ENCODE data around the gene FHOD1. TPM values are rescaled to one million over a fixed set of nuclear protein-coding genes. Genes with fewer than 3 reads are reported as not detected.

The FHOD1 gene
- total and polyA plus RNA-seq, 10 of the 15 experiments (the other 5 are each of a cell fraction or from before 2014, with no cell fraction given) = 8.9 to 65.7 (median 18.1) TPM

- ChIA-PET SMC1A (ENCODE audit: uncharacterized antibody, unreplicated experiment) (interaction anchor here (0.8 to 1.2 kb wide), 2 partner anchors 8 to 328 kb away, joined by 4 read pairs; no protein-coding TSS in a partner anchor), RAD21 (ENCODE audit: unreplicated experiment) (interaction anchor here (0.8 to 1.4 kb wide), 2 partner anchors 20 to 59 kb away, joined by 3 to 6 read pairs; no protein-coding TSS in a partner anchor), CTCF (interaction anchor here (0.6 to 2.8 kb wide), 6 partner anchors 17 to 219 kb away, joined by 3 to 17 read pairs (median 4); no protein-coding TSS in a partner anchor), POLR2A (interaction anchor here (0.6 kb wide), 1 partner anchor 58 kb away, joined by 3 read pairs; no protein-coding TSS in a partner anchor)
- no peak overlapping the region for H3K4me2 ChIP-seq (ENCODE audit: control insufficient read depth, insufficient read depth)
- H3K9ac ChIP-seq (ENCODE audit: control insufficient read depth, insufficient read depth, low read length) = no peak overlapping the region
- FAIRE-seq (no peak), ATAC-seq (no peak), DNase-seq (ENCODE audit: low read depth, low spot score) (no peak)
- no peaks in the 10 kb centered on the region for H3K27me3 ChIP-seq (replicated peaks in 1 of 2; ENCODE audit: control insufficient read depth in 2 of 2, insufficient read depth in 2 of 2, low read length in 1 of 2)
- H4K20me1 ChIP-seq (ENCODE audit: control insufficient read depth, insufficient read depth) = no peaks in the 10 kb centered on the region
- no peak overlapping the region for H3K27ac ChIP-seq (ENCODE audit: control insufficient read depth, insufficient read depth)
- 0 out of 2 replicates have a peak, but pooled peaks cover 2% of the 10 kb centered on the region for H3K79me2 ChIP-seq (ENCODE audit: control insufficient read depth, insufficient read depth, low read length)
- no peaks in the 10 kb centered on the region for H3K9me3 ChIP-seq (replicated peaks; ENCODE audit: control insufficient read depth, insufficient read depth, low read length)
- no TSS peak for BruUV-seq (replicated peaks)
- H2AFZ ChIP-seq (ENCODE audit: control insufficient read depth, low read depth, low read length) = no peak overlapping the region
- TF ChIP-seq TAF1 (IDR thresholded peaks at IDR 0.05; ENCODE audit: borderline replicate concordance, low read depth, low read length) (no peak), RFX5 (IDR thresholded peaks at IDR 0.05; ENCODE audit: low read depth, low read length) (no peak), BMI1 (IDR thresholded peaks at IDR 0.05; ENCODE audit: borderline replicate concordance) (no peak), IRF3 (IDR thresholded peaks at IDR 0.05) (no peak), ZSCAN29 (IDR thresholded peaks at IDR 0.05) (no peak), MYB (IDR thresholded peaks at IDR 0.05; ENCODE audit: borderline replicate concordance, low read depth, low read length) (no peak), RB1 (IDR thresholded peaks at IDR 0.05; ENCODE audit: borderline replicate concordance) (no peak), NRF1 (conservative IDR thresholded peaks at IDR 0.05; ENCODE audit: low read depth, low read length) (no peak), PML (IDR thresholded peaks at IDR 0.05; ENCODE audit: low read length) (no peak), SPI1 (IDR thresholded peaks at IDR 0.05; ENCODE audit: borderline replicate concordance, insufficient read depth, low read depth, low read length) (no peak), MYC (IDR thresholded peaks at IDR 0.05; ENCODE audit: insufficient read depth, insufficient read length, insufficient replicate concordance, low read length, severe bottlenecking) (no peak), PRDM15 (CRISPR knock-in tag; IDR thresholded peaks at IDR 0.05) (no peak), STAT3 (IDR thresholded peaks at IDR 0.05; ENCODE audit: low read depth, low read length) (no peak), CHD2 (IDR thresholded peaks at IDR 0.05; ENCODE audit: borderline replicate concordance, low read depth, low read length) (no peak), JUNB (IDR thresholded peaks at IDR 0.05) (no peak), ZNF24 (IDR thresholded peaks at IDR 0.05) (no peak), CEBPB (IDR thresholded peaks at IDR 0.05; ENCODE audit: borderline replicate concordance in 1 of 2, low read depth in 2 of 2, low read length in 2 of 2) (no peak)
- peaks cover 4% of the 10 kb centered on the region; the same call in 1 of the 2 replicates for H3K4me1 ChIP-seq (ENCODE audit: control insufficient read depth, insufficient read depth, low read length)
- WGBS (ENCODE audit: insufficient coverage, insufficient replicate concordance, low lambda C conversion rate, missing lambda C conversion rate) = 57% methylated on average over 15 of the region's 15 CpGs
- H3K36me3 ChIP-seq (ENCODE audit: control insufficient read depth in 2 of 2, insufficient read depth in 2 of 2, low read length in 1 of 2) = no peaks in the 10 kb centered on the region; a peak in 1 of 4 replicates
- in situ Hi-C loops (cut with MboI) (no loop called here), intact Hi-C loops (cut with micrococcal nuclease; ENCODE audit: unreplicated experiment) (no loop called here)
- H3K4me3 ChIP-seq = no peak overlapping the region
Measured at GRCh38 chr16:67280090-67281015, 33.1 kb upstream of the FHOD1 start.

All from GM12878 (cell line).